Stimulated activated CD8-positive, alpha-beta memory T cell treated with anti-CD3 and anti-CD28 coated beads, Interleukin-12 subunit alpha, Interleukin-12 subunit beta, amount 100 ng/mL, for 24 hours (primary cell): ENCODE data around the gene RCAN1.
"Not testable (repeated sequence)": the region's sequence is repeated elsewhere in the genome, so short reads cannot be mapped to it uniquely, and the experiment has no call there.

Source experiments
- DNase-seq: peaks from one replicate; pipeline ENCODE4 v3.0.0-alpha.2; 2020; ENCODE audit errors: extremely low read depth

Gene RCAN1

GRCh38 chr21:34621434-34622350 is 6.8 kb upstream of the RCAN1 start:
- DNase-seq = no peak

DNA sequence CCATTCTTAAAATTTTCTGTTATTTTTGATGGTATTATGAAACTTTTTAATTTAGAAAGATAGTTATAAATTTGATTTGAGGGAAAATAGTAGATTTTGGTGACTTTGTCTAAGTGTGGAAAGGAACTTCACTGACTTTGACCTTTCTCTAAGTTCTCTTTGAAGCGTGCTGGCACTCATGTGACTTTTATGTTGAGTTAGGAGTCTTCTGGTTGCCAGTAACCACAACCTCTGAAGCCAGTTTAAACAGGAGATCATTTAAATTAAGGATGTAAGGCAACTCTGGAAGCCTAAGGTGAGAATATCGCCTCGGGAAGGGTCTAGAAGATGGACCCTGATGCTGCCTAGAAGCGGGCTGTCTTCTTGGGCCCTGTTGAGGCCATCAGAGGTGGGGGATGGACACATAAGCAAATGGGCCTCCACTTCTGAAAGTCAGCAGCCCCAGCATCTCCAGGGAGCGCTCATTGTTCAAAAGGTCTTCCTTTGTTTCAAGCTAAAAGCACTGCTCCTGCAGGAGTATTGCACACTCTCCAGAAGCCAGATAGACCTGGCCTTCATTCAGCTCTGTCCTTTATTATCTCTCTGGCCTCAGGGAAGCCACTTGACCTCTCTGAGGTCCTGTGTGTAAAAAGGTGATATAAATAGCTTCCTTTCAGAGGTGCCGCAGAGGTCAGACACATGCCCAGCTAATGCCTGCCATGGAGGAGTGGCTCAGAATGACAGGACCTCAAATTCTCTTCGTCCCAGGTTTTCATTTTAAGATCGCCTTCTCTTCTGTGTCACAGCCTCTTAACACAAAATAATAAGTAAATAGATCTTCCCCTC is 5.1 kb upstream of the RCAN1 start:
- no peak for DNase-seq

DNA sequence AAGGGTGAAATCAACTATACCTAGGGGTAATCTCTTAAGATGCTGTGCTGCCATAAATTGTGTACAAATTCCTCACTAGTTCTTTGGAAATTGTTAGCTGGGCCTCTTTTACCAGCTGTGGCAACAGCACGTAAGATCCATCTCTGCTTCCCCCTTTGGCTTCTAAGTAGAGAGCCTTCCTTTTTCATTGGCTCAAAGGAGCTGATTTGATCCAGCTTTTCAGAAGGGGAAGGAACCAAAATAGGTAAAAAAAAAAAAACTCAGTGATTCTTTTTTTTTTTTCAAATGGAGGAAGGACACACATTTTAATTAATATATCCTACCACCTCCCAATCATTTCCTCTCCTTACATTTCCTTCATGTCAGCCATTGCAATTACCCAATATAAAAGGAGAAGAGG is 4.0 kb upstream of the RCAN1 start:
- no peak for DNase-seq

DNA sequence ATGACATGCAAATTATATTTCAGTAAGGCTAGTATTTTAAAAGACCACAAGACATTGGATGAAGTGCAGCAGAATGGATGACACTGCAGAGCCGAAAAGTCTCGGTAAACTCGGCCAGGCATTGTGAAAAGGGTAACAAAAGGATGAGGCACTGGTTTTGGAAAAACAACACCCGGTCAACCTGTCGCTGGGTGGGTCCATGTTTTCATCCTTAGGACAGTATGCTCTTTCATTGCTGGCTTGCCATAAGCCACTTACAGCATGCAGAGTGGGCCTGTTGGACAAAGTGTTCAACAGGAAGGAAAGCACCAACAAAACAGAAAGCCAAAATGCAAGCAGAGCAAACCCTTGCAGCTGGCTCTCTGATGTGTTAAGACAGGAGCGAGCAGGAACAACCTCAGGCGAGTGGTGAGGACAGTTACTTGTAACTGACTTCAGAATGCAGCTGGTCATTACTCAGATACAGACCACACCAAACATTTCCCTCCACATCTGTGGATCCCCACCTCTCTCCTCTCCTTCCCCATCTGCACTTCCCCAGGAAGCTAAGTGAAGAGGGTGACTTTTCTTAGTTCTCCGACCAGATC is 2.9 kb upstream of the RCAN1 start:
- no peak for DNase-seq

DNA sequence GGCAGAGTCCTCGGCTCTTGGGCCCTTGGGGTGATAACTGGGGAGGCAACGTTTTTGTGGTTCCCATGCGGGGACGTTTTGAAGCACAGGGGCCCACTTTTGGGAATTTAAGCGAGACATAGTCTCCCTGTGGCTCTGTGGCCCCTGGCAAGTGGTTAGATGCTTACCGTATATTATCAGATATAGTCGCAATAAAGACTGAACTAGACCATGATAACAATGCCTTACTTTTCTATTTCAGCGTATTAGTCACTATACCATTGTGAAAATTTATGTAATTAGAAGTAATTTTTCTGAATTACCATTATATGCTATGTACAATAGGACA is 538 bp upstream of the RCAN1 start:
- DNase-seq = no peak

DNA sequence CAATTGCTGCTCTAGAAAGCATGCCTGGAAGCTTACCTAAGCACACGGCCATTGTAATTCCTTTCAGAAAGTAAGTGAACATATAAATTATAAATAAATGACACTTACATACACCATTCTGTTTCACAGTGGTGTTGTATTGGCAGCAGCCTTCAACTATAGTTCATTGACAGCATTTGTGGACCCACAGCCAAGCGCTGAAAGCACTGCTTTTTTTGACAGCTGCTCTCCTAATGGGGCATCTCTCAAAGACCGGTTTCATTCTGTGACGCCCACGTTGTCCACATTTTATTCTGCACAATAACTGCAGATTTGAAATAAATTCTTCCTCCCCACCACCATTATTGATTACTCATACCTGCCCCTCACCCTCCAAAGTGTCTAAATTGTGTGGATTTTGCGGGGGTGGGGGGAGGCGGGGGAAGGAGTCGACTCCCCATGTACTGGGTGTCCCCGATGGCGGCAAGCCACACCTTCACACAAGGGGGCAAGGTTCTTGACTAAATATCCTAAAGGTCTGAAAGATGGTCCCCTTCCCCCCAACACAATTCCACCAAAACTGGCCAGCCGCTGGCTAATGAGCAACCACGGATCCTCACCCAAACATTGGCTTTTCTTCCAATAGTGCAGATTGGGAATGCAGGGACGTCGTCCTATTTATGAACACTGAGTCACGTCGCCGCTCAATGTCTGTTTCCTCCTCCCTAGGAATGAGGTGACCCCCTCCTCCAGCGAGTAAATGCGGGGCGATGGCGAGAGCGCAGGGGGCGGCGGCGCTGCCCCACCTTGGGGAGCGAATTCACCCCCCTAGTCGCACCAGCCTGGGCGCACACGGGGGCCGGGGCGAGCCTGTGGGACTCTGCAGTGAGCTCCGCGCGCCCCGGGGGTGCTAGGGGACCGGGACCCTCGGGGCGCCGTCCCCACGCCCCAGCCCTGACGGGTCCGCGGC is 960 bp downstream of the RCAN1 start:
- no peak for DNase-seq

GRCh38 chr21:34612557-34612956 is 2.4 kb downstream of the RCAN1 start:
- DNase-seq = no peak

GRCh38 chr21:34612056-34612455 is 2.9 kb downstream of the RCAN1 start:
- DNase-seq = no peak

- DNase-seq = no peak
Measured at GRCh38 chr21:34611528-34611927, 3.4 kb downstream of the RCAN1 start.

- no peak for DNase-seq
Measured at GRCh38 chr21:34609933-34610549, 4.9 kb downstream of the RCAN1 start.

- no peak for DNase-seq
Measured at GRCh38 chr21:34609244-34609932, 5.5 kb downstream of the RCAN1 start.

GRCh38 chr21:34607376-34607775 is 7.5 kb downstream of the RCAN1 start:
- DNase-seq = not testable (repeated sequence)

GRCh38 chr21:34606621-34607020 is 8.3 kb downstream of the RCAN1 start:
- DNase-seq = no peak

GRCh38 chr21:34606051-34606450 is 8.9 kb downstream of the RCAN1 start:
- DNase-seq = no peak

- not testable (repeated sequence) for DNase-seq
Measured at GRCh38 chr21:34604956-34605355, 10.0 kb downstream of the RCAN1 start.

DNA sequence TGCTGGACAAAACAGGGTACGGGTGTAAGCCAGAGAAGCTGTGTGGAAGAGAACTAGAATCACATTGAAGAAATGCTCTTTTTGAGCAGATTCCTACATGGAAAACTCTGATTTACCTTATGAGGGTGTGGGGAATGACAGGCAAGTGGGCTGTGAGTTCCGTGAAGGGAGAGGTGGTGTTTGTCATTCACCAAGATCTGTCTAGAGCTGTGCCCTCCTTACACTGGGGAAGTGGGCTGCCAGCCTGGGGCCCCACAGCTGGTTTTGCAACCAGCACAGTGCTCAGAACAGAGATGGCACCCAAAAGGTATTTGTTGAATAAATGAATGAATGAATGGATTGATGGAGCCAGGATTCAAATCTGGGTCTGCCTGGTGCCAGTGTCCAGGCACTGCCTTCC is 10.4 kb downstream of the RCAN1 start:
- no peak for DNase-seq

DNA sequence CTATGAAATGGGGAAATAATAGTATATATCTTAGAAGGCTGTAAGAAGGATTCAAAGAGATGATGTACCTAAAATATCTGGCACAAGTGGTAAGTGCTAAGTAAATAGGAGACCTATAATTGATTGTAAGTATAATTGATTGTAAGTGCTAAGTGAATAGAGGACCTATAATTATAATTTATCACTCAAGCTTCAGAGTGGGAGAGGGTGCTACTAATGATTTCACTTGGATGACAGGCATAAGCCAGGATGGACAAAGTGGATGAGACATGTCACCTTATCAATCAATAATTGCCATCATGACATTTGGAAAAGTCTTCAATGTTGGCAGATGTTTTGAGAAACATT is 11.2 kb downstream of the RCAN1 start:
- DNase-seq = no peak

DNA sequence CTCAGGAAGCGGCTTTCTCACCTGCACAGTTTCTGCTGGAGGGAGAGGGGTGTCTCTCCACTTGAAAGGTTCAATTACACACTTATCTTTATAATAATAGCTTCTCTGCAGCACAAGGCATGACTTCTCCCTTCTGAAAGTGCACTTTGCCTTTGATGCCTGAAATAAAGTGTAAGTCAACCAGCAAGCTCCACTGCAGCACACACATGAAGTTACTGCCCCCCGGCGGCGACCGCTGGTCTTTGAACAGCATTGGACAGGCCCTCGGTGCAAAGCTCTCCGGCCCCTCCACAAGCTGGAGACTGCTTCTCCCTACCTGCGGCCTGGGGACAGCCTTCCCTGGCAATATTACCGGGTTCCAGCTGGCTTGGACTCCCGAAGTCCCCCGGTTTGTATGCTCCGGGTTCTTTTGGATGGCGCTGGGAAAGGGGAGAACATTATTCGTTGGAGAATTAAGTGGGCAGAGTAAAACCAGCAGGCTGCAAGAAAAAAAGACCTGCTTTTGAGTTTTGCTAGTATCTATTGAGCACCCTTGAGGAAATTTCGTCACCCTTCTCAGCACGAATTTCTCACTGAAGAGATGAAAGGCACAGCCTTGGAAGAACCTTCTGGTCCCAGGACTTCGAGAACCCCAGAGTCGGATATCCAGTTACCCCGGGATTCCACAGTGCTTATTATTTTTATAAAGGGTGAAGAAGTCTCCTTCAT is 11.8 kb downstream of the RCAN1 start:
- DNase-seq = peak; percentile 39

- no peak for DNase-seq
Measured at GRCh38 chr21:34602061-34602460, 12.9 kb downstream of the RCAN1 start.

DNA sequence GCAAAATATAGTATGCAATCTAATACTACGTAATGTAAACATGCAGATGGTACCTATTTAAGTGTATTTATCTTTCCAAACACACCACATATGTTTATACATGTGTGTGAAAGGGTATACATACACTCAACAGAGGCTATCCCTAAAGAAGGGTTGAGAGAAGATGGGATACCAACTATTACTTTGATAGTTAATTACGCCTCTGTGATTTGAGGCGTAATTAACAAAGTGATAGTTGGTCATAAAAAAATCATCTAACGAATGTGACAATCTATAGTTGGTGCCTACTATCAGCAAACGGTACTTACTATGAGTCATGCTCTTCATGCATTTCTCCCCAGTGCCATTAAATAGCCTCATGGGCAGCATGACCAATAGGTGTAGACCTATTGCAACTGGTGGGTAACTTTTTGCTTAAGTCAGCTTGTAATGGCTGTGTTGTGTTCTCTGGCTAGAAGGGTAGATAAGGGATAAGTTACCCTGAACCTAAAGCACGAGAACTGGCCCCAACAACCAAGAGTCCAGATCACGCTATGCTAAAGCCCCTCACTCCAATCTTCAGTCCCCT is 15.3 kb downstream of the RCAN1 start:
- DNase-seq = no peak
